Omental fat pad (tissue), 4 donors: ENCODE measurements around the gene CNPPD1. TPM values are rescaled to one million over a fixed set of nuclear protein-coding genes. Genes with fewer than 3 reads are reported as not detected.

ENCODE experiments used
- ATAC-seq: fragments of 150-250 bp; one replicate; pipeline ENCODE4 v1.9.1; 2016; ENCODE audit warnings: mild to moderate bottlenecking, moderate library complexity; ENCODE audit not compliant: low FRiP score
- DNase-seq: peaks from one replicate; pipeline ENCODE4 v3.0.0-alpha.2; 2019; ENCODE audit warnings: low spot score
- CTCF ChIP-seq, 3 donors: fragments of 450-650 bp; IDR thresholded peaks; one replicate each; pipeline ENCODE4 v1.5.1; 2016 to 2017; ENCODE audit warnings: antibody characterized with exemption in 3 of 3, mild to moderate bottlenecking in 3 of 3, moderate library complexity in 2 of 3
- total RNA-seq, 4 donors: library from RNA; depleted of rRNA; stranded (reverse); fragments of >200 nt; gene quantifications; one replicate each; pipeline ENCODE4 v1.1.0, GENCODE V29; 2016

The CNPPD1 gene
- total RNA-seq, 4 donors from 2014 or later = 37.0 to 77.2 (median 43.0) TPM

- ATAC-seq (no peak), DNase-seq (no peak)
- TF ChIP-seq CTCF (IDR thresholded peaks at IDR 0.05) = no peak
These were observed 52.2 kb downstream of the CNPPD1 start for GRCh38 chr2:219124381-219125110.

GRCh38 chr2:219123356-219124135, 53.2 kb downstream of the CNPPD1 start:
- DNase-seq (no peak), ATAC-seq (no peak)
- TF ChIP-seq CTCF (IDR thresholded peaks at IDR 0.05) = no peak

- TF ChIP-seq CTCF (IDR thresholded peaks at IDR 0.05) = no peak
These were observed 54.3 kb downstream of the CNPPD1 start for GRCh38 chr2:219122202-219122980.

More at GRCh38 chr2:219122202-219122980, 54.3 kb downstream of the CNPPD1 start:
- no peak for ATAC-seq
- DNase-seq = no peak

Other genes starting within 250 kb of the CNPPD1 start
- not detected for gene CDK5R2, start 217.3 kb downstream of the CNPPD1 start, total RNA-seq
- not detected for gene FEV, start 191.7 kb downstream of the CNPPD1 start, total RNA-seq
- gene CRYBA2, start 183.5 kb downstream of the CNPPD1 start, total RNA-seq = not detected
- under 1 TPM in 1 of 4 donors, not detected in 3; 0.19 TPM for gene CFAP65, start 135.4 kb downstream of the CNPPD1 start, total RNA-seq
- under 1 TPM in 1 of 4 donors, not detected in 3; 0.48 TPM for gene IHH, start 116.0 kb downstream of the CNPPD1 start, total RNA-seq
- 10 to 100 TPM; 13.8 to 23.2 (median 17.5) TPM for gene NHEJ1, start 16.1 kb downstream of the CNPPD1 start, total RNA-seq
- gene SLC23A3, start 6.9 kb downstream of the CNPPD1 start, total RNA-seq = 1 to 10 TPM; 1.0 to 2.7 (median 1.2) TPM
- gene RETREG2, start 1.4 kb upstream of the CNPPD1 start, total RNA-seq = 10 to 100 TPM; 48.5 to 73.9 (median 57.7) TPM
- gene ZFAND2B, start 29.9 kb upstream of the CNPPD1 start, total RNA-seq = 10 to 100 TPM; 25.1 to 57.1 (median 40.1) TPM
- 10 to 100 TPM; 24.1 to 35.6 (median 28.8) TPM for gene ABCB6, start 42.0 kb upstream of the CNPPD1 start, total RNA-seq
- gene ATG9A, start 52.7 kb upstream of the CNPPD1 start, total RNA-seq = 10 to 100 TPM; 24.4 to 52.2 (median 38.6) TPM
- 10 to 100 TPM; 13.5 to 77.4 (median 22.7) TPM for gene ANKZF1, start 52.9 kb upstream of the CNPPD1 start, total RNA-seq
- gene GLB1L, start 68.5 kb upstream of the CNPPD1 start, total RNA-seq = 10 to 100 TPM in 3 of 4 donors, 1 to 10 TPM in 1; 9.0 to 21.9 (median 12.3) TPM
- gene STK16, start 68.6 kb upstream of the CNPPD1 start, total RNA-seq = 10 to 100 TPM in 3 of 4 donors, 1 to 10 TPM in 1; 9.8 to 18.9 (median 12.5) TPM
- not detected for gene TUBA4B, start 76.3 kb upstream of the CNPPD1 start, total RNA-seq
- gene TUBA4A, start 77.0 kb upstream of the CNPPD1 start, total RNA-seq = 10 to 100 TPM; 26.9 to 74.0 (median 50.3) TPM
- 10 to 100 TPM; 27.5 to 56.6 (median 46.8) TPM for gene DNAJB2, start 102.4 kb upstream of the CNPPD1 start, total RNA-seq
- gene PTPRN, start 132.5 kb upstream of the CNPPD1 start, total RNA-seq = 1 to 10 TPM in 1 of 4 donors, under 1 TPM in 1, not detected in 2; 0.12 to 1.0 TPM
- not detected for gene RESP18, start 155.8 kb upstream of the CNPPD1 start, total RNA-seq
- gene DNPEP, start 211.0 kb upstream of the CNPPD1 start, total RNA-seq = 10 to 100 TPM; 58.4 to 97.4 (median 85.7) TPM
- gene DES, start 241.5 kb upstream of the CNPPD1 start, total RNA-seq = 100 to 1,000 TPM in 3 of 4 donors, 10 to 100 TPM in 1; 39.4 to 292 (median 182) TPM